Hepatocyte (in vitro differentiated cells): Measurements from ENCODE around the gene FAM32A.

ENCODE experiments used
- EZH2 ChIP-seq: fragments of 200-600 bp; sonication (generic); IDR thresholded peaks from 2 replicates; pipeline ENCODE4 v1.6.1; 2016; ENCODE audit warnings: antibody characterized with exemption, mild to moderate bottlenecking, borderline replicate concordance
- EZH2phosphoT487 ChIP-seq: fragments of 200-600 bp; sonication (generic); IDR thresholded peaks from one replicate; pipeline ENCODE4 v1.6.1; 2018; ENCODE audit warnings: antibody characterized with exemption, mild to moderate bottlenecking, low read depth, moderate library complexity; ENCODE audit not compliant: unreplicated experiment, severe bottlenecking
- TF ChIP-seq, protein P1 (sequence below): fragments of 200-600 bp; sonication (generic); IDR thresholded peaks from 2 replicates; pipeline ENCODE4 v1.5.1; 2016; ENCODE audit warnings: antibody characterized with exemption, mild to moderate bottlenecking; ENCODE audit not compliant: poor library complexity

- TF ChIP-seq EZH2, result no peak
- TF ChIP-seq, protein P1, sequence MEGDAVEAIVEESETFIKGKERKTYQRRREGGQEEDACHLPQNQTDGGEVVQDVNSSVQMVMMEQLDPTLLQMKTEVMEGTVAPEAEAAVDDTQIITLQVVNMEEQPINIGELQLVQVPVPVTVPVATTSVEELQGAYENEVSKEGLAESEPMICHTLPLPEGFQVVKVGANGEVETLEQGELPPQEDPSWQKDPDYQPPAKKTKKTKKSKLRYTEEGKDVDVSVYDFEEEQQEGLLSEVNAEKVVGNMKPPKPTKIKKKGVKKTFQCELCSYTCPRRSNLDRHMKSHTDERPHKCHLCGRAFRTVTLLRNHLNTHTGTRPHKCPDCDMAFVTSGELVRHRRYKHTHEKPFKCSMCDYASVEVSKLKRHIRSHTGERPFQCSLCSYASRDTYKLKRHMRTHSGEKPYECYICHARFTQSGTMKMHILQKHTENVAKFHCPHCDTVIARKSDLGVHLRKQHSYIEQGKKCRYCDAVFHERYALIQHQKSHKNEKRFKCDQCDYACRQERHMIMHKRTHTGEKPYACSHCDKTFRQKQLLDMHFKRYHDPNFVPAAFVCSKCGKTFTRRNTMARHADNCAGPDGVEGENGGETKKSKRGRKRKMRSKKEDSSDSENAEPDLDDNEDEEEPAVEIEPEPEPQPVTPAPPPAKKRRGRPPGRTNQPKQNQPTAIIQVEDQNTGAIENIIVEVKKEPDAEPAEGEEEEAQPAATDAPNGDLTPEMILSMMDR, result no peak
- no peak for TF ChIP-seq EZH2phosphoT487
These were observed 48.8 kb upstream of the FAM32A start for GRCh38 chr19:16136185-16136999.
